IPS DF 4.7 (cell line): ENCODE data around the gene ADAMTS12.

Experiments
- DNase-seq: peaks from one replicate; pipeline ENCODE4 v3.0.0-alpha.2; 2013; ENCODE audit warnings: low spot score; ENCODE audit errors: extremely low read depth

ADAMTS12 gene

GRCh38 chr5:33715661-33716060, 176.1 kb downstream of the ADAMTS12 start:
- no peak for DNase-seq

GRCh38 chr5:33713136-33713765, 178.5 kb downstream of the ADAMTS12 start:
- no peak for DNase-seq

GRCh38 chr5:33712664-33713063, 179.1 kb downstream of the ADAMTS12 start:
- no peak for DNase-seq

GRCh38 chr5:33711094-33711679, 180.6 kb downstream of the ADAMTS12 start:
- no peak for DNase-seq

- DNase-seq = no peak
Observed at GRCh38 chr5:33702867-33703266, 188.9 kb downstream of the ADAMTS12 start.

GRCh38 chr5:33701951-33702350, 189.8 kb downstream of the ADAMTS12 start:
- no peak for DNase-seq

- DNase-seq = no peak
Observed at GRCh38 chr5:33701251-33701650, 190.5 kb downstream of the ADAMTS12 start.

GRCh38 chr5:33696411-33696810, 195.4 kb downstream of the ADAMTS12 start:
- DNase-seq = no peak

- DNase-seq = no peak
Observed at GRCh38 chr5:33692980-33693379, 198.8 kb downstream of the ADAMTS12 start.

GRCh38 chr5:33691856-33692255, 199.9 kb downstream of the ADAMTS12 start:
- DNase-seq = no peak

- DNase-seq = no peak
Observed at GRCh38 chr5:33690374-33691135, 201.2 kb downstream of the ADAMTS12 start.

GRCh38 chr5:33688526-33688925, 203.3 kb downstream of the ADAMTS12 start:
- no peak for DNase-seq

- no peak for DNase-seq
Observed at GRCh38 chr5:33688066-33688465, 203.7 kb downstream of the ADAMTS12 start.

GRCh38 chr5:33685873-33686755, 205.7 kb downstream of the ADAMTS12 start:
- no peak for DNase-seq

GRCh38 chr5:33684496-33685159, 207.2 kb downstream of the ADAMTS12 start:
- DNase-seq = no peak

GRCh38 chr5:33679791-33680190, 212.0 kb downstream of the ADAMTS12 start:
- DNase-seq = no peak

GRCh38 chr5:33675958-33676464, 215.8 kb downstream of the ADAMTS12 start:
- DNase-seq = no peak

GRCh38 chr5:33671700-33672291, 220.0 kb downstream of the ADAMTS12 start:
- DNase-seq = no peak

GRCh38 chr5:33662722-33663427, 228.9 kb downstream of the ADAMTS12 start:
- DNase-seq = no peak
